Epidermal melanocyte (primary cell): ENCODE results near the gene TH.
"Not testable (repeated sequence)": the region's sequence is repeated elsewhere in the genome, so short reads cannot be mapped to it uniquely, and the experiment has no call there.

Experiments
- DNase-seq: peaks from one replicate; pipeline ENCODE4 v3.0.0; 2011; ENCODE audit warnings: low spot score; ENCODE audit not compliant: insufficient read length

The TH gene

DNA sequence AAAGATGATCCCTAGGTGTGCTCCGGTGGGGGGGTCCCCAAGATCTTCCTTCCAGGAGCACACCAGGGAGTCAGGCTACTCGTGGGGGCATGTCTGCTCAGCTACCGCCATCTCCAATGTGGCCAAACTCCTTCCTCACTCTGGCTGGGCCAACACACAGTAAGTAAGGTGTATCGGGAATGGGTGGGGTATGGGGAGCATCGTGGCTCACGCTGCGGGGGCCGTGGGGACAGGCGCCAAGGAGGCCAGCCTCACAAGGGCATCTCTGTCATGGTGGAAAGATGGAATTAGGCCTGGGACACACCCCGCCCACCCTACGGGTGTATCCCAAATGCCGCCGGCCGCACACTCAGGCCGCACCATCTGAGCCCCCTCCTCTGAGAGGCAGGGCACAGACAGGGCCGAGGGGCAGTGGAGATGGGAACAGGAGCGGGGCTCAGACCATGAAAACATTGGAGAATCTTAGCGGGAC, 40.7 kb downstream of the TH start:
- no peak for DNase-seq

DNA sequence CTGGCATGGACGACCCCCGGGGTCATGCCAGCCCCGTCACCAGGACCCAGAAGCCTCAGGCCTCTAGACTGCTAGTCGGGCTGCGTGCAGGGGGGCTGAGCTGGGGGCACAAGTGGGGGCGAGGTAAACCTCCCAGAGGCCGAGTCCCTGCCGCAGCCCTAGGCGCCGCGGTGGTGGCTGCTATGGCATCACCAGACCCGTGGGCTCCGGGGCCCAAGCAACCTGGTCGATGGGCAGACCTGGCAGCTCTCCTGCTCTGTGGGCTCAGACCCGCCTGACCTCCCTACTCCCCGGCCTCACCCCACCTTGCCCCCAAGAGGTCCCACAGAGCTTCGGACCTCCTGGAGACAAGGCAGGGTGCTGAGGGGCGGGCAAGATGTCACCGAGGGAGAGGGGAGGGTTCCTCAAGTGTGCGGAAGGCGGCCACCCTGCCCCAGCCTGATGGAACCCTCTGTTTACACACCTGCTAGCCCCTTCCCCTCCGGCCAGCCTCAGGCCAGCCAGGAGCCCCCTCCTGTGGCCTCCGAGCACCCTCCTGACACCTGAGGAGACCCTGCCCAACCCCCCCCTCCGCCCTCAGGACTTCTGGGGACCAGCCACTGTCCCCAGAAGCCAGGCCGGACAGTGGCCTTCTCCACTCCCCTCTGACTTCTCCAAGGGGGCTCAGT, 41.8 kb downstream of the TH start:
- no peak for DNase-seq

DNA sequence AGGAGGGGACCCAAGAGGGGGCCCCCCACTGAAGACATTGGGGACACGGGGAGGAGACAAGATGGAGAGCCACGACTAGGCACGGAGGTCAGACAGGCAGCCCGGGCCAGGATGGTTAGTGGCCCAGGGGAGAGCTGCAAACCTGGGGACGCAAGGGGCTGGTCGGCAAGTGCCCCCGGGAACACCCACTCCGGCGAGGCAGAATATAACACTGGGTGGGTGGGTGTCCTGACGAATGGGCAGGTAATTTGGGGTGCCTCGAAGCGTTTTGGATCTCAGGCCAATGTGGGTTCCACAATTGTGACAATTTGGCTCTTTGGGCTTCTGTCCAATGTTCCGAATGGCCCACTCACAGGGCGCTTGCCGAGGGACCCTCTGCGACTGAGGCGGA, 42.3 kb downstream of the TH start:
- DNase-seq: no peak

DNA sequence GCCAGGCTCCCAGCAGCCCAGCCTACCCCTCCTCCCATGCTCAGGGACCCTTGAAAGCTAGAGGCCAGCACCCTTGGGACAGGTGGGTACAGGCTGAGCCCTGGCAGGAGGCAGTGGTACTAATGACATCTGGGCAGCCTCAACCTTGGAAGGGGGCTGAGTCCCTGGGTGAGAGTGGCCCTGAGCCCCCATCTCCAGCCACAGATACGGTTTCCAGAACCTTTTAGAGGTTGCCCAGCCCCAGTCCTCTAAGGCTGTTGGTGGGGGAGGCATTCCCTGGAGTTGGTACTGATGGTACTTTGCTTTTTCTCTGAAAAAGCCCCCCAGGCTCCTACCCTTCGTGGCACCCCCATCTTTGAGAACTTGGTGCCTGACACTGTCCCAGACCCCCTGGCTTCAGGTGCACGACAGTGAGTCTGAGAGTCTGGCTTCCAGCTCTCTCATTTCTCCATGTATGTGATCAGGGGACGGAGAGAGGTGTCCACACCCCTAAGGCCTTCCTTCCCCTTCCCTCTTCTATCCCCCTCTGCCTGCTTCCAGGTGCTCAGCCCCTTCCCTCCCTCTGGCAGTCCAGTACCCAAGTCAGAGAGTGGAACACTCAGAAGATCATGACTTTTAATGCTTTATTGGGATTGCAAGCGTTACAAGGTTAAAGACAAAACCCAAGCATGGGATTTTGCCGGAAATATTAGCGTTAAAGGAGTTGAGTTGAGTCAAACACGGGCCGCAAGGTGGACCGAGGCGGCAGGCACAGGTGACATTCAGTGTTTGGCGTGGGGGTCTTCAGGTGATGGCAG, 42.9 kb downstream of the TH start:
- DNase-seq: no peak

DNA sequence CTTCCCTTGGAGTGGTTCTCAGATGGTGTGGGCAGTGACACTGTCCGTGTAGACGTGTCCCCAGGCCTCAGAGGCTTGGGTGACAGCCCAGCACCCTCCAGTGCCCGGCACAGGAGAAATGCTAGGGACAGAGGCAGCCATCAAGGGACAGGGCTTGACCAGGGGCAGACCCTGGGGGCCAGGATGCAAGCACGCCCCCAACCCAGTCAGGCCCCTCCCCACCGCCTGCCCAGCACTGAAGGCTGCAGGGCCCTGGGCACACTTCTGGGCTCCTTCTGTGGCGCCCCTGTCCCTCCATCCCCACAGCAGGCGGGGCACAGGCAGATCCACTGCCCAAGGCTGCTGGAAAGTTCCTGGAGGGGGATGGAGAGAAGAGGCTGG, 43.5 kb downstream of the TH start:
- no peak for DNase-seq

DNA sequence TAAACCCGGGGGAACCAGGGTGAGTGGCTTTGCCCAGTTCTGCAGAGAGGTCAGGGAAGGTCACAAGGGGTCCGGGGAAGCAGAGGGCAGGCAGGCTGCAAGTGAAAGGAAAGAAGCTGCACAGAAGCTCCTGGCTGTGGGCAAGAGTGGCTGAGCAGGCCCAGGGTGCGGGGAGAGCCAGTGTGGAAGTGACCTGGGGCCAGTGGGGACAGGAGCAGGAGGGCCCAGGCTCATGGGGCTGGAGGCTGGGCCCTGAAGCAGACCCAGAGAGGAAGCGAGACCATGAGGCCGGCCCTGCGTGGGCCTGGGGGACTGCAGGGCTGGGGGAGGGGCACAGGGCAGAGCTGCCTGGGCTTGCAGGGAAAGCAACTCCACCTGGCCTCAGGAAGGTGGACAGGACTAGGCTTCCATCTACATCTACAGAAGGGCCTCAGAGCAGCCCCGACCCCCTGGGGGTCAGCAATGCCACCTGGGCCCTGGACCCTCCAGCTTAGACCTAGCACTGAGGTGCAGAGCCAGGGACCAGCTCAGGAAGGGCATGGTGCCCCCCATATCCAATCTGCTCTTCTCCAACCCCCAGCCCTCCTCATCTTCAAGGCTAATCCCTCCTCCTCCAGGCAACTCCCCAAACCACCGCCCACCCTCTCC, 44.0 kb downstream of the TH start:
- no peak for DNase-seq

DNA sequence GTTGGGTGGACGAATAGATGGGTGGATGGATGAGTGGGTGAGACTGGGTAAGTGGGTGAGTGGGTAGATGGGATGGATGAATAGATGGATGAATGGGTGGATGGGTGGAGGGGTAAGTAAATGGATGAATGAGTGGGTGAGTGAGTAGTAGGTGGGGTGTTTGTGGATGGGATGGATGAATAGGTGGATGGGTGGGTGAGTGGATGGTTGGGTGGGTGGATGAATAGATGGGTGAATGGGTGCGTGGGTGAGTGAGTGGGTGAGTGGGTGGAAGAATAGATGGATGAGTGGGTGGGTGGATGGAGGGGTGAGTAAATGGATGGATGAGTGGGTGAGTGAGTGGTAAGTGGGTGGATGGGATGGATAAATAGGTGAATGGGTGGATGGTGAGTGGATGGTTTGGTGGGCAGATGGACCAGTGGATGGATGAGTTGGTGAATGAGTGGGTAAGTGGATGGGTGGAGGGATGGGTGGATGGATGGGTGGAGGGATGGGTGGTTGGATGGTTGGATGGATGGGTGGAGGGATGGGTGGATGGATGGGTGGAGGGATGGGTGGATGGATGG, 45.0 kb downstream of the TH start:
- no peak for DNase-seq

DNA sequence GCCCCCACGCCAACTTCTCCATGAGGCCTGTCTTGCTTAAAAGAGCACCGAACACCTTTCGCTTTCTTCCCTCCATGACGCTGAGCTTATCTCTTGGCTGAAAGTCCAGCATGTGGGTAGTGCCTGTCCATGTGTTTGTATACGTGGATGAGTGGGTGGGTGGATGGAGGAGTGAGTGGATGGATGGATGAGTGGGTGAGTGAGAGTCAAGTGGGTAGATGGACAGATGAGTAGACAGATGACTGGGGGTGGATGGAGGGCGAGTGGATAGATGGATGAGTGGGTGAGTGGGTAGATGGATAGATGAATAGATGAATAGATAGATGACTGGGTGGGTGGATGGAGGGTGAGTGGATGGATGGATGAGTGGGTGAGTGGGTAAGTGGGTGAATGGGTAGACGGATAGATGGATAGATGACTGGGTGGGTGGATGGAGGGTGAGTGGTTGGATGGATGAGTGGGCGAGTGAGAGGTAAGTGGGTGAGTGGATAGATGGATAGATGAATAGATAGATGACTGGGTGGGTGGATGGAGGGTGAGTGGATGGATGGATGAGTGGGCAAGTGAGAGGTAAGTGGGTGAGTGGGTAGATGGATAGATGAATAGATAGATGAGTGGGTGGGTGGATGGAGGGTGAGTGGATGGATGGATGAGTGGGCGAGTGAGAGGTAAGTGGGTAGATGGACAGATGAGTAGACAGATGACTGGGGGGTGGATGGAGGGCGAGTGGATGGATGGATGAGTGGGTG, 46.7 kb downstream of the TH start:
- DNase-seq: not testable (repeated sequence)

DNA sequence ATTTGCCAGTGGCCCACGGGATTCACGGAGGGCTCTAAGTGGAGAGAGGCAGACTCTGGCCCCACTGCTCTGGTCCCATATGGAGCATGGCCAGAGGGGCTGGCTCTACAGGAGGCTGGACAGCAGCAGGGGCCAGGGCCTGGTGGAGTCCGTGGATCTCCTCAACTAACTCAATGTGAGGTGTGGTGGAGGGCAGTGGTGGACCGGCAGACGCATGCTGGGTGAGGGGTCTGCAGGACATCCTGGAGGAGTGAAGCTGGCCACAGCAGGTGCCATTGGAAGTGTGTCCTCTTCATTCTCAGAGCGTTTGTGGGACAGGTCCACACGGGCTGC, 48.0 kb downstream of the TH start:
- no peak for DNase-seq

DNA sequence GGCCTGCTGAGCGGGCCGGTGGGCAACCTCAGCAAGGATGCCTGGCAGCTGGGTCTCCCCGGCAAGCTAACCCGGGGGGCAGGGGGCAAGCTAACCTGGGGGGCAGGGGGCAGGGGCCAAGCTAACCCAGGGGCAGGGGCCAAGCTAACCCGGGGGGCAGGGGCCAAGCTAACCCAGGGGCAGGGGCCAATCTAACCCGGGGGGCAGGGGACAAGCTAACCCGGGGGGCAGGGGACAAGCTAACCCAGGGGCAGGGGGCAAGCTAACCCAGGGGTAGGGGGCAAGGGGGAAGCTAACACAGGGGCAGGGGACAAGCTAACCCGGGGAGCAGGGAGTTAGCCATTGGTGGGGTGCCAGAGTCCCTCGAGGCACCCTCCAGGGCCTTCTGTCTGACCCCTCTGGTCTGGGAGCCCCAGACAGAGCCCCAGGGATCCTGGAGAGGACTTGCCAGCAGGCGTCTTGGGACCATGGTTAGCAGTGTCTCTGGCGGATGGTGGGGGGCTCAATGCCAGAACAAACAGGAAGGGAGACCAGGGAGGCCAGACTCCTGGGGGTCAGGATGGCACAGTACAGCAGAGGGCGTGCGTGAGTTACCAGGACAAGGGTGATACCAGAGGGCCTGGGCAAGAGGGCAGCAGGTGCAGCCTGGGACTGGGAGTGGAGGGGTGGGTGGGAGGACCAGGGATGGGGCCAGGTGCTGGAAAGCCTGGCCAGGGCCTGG, 48.5 kb downstream of the TH start:
- DNase-seq: no peak

DNA sequence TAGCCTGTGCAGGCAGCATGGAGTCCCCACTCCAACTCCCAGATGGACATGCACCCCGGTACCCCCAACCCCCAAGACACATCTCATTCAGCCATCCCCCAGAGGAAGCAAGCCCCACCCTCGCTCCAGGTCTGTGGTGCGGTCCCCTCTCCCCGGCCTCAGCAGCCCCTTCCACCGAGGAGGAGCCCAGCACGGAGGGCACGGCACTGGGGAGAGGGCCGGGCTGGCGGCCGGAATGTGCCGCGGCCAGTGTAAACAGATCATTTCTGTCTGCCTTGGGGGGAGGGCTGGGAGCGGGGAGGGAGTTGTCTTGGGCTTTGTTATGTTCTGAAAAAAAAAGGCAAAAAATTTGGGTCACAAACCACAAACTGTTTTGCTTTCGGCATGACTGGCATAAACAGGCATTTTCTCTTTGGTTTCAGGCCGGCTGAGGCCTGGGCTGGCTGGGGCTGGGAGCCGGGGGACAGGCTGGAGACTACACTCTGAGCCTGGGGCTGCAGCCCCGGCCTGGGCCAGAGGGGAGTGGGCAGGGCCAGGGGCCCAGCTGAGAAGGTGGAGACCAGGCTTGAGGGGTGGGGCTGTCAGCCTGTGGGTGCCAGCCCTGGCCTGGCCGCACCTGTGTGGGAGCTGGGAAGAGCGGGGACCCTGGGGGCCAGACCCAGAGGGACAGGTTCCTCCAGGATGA, 49.3 kb downstream of the TH start:
- peak; percentile 44 for DNase-seq

DNA sequence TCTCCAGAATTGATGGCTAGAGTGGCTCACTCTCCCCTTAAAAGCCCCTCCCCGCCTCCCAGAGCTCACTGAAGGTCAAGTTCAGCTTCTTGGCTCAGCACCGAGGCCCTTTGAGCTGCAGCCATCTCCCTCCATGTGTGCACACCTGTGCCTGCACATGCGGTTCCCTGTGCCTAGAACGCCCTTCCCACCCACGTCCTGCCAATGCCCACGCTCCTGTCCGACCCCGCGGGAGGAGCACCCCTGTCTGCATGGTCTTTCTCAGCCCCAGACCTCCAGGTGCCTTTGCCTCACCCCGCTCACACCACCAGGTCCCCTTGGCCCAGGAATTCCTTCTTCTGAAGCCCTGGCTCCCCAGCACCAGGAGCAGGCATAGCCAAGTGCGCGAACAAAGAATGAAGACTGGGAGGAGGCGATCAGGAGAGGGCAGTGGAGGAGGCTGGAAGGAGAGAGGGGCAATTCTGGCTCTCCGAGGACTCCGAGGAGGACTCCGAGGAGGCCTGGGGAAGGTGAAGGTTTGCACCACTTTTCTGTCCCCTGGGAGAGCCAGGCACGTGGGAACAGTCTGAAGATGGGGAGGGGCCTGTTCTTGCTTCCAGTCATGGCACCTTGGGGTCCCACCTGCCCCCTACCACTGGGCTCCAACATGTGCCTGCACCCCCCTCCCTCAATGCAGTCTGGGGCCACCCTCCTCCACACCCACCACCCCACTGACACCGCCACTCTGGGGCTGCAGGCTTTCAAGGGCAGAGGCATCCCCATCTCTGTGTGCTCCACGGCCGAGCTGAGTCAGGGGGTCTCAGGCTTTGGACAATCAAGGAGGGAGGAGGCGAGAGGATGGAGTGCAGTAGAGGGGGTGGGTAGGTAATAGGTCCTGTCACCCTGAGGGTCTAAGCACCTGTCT, 50.1 kb downstream of the TH start:
- no peak for DNase-seq

DNA sequence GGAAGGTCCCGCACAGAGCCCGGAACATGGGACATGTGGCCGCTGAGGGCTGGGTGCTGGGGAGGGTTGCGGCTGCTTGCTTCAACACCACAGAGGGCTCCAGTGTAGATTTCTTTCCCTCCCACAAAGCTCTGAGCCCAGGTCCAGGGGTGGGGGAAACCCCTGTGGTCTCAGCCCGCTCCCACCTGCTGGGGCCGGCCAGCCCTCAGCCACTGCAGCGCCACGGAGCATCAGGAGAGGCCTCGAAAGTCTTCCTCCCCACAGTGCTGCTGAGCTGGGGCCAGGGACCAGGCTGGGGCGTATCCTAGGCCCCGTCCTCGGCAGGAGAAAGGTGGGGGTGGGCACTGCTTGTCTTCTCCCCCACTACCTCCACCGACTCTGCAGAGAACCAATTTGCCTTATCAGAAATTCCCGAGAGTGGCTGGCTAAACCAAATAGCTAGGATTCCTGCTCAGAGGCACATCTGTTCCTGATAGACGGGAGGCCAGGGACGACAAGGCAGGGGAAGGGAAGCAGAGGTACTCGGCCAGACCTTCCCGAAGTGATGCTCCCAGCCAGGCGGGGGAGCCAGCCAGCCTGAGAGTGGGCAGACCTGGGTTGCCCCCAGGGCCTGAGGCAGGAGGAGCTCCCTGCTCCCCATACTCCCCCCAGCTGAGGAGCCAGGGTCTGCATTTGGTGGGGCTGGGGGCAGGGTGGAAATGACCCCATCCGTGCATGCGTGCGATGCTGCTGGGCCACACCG, 51.1 kb downstream of the TH start:
- no peak for DNase-seq

DNA sequence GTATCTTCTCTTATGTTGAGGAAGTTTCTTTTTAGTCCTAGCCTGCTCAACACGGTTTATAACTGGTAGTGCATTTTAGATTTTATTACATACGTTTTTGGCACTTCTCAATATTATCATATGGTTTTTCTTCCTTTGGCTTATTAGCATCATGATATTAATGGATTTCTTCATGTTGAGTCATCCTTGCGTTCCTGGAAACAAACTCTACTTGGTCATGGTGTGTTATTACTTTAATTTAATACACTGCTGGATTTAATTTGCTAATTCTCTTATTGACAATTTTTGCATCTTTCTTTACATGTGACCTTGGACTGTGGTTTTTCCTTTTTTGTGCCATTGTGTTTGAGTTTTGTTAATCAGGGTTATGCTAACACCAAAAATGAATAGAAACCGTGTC, 52.9 kb downstream of the TH start:
- no peak for DNase-seq

DNA sequence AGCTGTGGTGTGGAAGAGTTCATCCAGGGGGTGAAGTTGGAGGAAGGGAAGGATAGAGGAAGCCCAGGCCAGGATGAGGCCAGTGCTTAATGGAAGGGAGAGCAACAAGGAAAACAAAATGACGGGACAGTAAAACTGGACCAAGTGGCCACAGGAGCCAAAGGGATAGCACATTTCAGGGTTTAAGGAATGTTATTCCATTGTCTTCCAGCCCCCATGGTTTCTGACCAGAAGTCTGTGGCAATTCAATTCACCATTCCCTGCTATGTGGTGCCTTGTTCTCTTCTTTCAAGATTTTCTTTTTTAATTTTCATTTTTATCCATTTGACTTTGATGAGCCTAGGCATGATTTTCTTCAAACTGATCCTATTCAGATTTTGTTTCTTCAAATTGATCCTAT, 54.9 kb downstream of the TH start:
- no peak for DNase-seq

DNA sequence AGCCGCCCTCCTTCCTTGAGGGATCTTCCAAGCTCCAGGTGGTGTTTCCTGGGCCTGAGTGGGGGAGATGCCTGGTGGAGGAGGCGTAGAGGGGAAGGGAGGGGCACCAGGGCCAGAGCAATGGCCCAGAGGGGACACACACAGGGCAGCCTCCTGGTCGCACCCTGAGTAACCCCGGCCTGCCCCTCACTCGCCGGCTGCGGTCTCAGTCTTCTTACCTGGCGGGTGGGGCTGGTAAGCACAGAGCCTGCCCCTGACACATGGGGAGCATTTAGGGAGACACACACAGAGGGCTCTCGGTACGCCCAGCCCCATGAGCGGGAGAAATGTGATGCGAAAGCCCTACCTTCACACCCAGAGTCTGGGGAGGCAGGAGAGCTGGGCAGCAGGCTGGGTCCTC, 56.3 kb downstream of the TH start:
- no peak for DNase-seq

DNA sequence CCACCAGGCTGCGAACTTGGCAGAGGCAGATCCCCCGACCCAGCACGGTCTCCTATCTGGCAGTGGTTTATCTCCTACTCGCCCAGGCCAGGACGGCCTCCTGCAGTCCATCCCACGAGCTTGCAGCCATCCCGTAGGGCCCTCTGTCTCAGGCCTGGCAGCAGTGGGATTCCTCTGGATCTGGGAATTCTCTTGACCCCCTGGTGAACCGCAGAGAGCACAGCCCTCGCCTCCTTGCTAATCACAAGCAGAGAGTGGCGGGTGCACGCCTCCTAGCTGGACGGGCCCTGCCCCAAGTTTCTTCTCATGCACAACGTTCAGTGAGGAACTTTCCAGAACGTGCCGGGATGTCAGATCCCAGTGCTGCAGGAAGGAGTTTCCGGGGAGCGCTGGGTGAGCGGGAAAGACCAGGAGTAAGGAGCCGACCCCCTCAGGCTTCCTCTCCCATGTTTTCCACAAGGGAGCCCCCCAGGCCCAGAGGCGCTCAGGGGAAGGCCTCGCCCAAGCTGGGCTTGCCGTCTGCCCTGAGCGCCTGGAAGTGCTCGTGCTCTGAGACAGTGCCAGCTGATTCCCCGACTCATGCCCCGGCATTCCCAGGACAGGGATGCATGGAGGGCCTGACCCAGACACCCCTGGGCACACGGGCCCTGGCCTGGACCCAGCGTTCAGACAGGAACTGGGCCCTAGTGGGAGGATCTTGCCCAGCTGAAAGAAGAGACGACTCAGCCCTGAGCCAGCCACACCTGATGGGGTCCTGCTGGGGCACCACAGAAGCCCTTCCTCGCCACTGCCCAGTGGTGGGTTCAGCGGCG, 57.0 kb downstream of the TH start:
- DNase-seq: no peak
